ENCODE data around the gene AOPEP. TPM values are rescaled to one million over a fixed set of nuclear protein-coding genes. Genes with fewer than 3 reads are reported as not detected.

Gene AOPEP
- total RNA-seq, 1 donor from 2014 or later: 75.3 TPM

DNA sequence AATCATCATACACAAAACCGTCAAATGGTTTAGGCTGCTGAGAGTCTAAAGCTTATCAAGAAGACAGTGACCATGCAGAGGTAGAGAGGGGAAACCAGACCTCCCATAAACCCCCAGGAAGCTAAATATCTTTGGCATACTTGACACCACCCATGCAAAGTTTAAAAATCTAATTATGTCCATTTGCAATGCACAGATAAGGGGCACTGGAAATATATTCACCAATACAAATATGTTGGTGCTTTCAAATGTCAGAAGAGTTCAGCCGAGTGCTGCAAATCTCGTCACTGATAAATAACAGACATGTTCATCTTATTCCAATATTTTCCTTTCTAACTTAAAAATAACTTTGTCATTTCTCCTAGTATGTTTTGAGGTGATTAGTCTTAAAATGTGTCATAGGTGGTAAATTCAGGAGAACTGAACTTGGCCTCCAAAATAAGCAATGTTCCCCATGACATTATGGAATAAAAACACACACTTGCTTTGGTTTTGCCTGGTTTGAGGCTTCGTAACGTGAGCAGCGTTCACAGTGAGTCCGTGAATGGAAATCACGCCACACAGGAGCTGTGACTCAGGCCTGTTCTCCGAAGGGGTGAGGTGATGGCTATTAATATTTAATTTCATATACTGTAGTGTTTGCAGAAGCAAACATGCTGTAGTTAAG is 182.2 kb downstream of the AOPEP start:
- Histone ChIP-seq H3K4me1 (ENCODE audit: insufficient read depth, low read length) (peaks cover 30% of the 10 kb centered on the region), H3K4me2 (ENCODE audit: low read length) (no peak overlapping the region), H3K27ac (ENCODE audit: low read depth, low read length) (peak overlapping the region; percentile 57), H3K27me3 (ENCODE audit: insufficient read depth, low read length) (no peaks in the 10 kb centered on the region), H4K20me1 (ENCODE audit: insufficient read depth, low read length) (no peaks in the 10 kb centered on the region), H3K9ac (ENCODE audit: low read length) (peak overlapping the region; percentile 40), H3K79me2 (ENCODE audit: insufficient read depth, low read length) (no peaks in the 10 kb centered on the region), H3K9me3 (ENCODE audit: insufficient read depth, low read depth, low read length) (no peaks in the 10 kb centered on the region), H3K36me3 (ENCODE audit: insufficient read depth, low read length) (no peaks in the 10 kb centered on the region), H2AFZ (ENCODE audit: low read depth, low read length) (no peak overlapping the region), H3K4me3 (ENCODE audit: insufficient read depth, low read depth, low read length) (no peak overlapping the region)
- no peak for DNase-seq (ENCODE audit: low read depth)
- H3K4me1 Mint-ChIP-seq (ENCODE audit: low read depth, unreplicated experiment): peaks cover 78% of the 10 kb centered on the region
- H3K9me3 Mint-ChIP-seq (ENCODE audit: unreplicated experiment): peaks cover 7% of the 10 kb centered on the region
- TF ChIP-seq CTCF (IDR thresholded peaks at IDR 0.05; ENCODE audit: insufficient read depth, low read depth, low read length): no peak
- no peak for TF ChIP-seq EZH2 (IDR thresholded peaks at IDR 0.05; ENCODE audit: insufficient read depth, low read length)
- no peaks in the 10 kb centered on the region for H3K27me3 Mint-ChIP-seq (ENCODE audit: low read depth, unreplicated experiment)
- FAIRE-seq: no peak
- peak overlapping the region; percentile 5 for H3K4me3 Mint-ChIP-seq (ENCODE audit: unreplicated experiment)
- H3K36me3 Mint-ChIP-seq (ENCODE audit: low read depth, unreplicated experiment): peaks cover 5% of the 10 kb centered on the region
- no peak overlapping the region for H3K27ac Mint-ChIP-seq (ENCODE audit: unreplicated experiment)

GRCh38 chr9:94909250-94909894 is 182.9 kb downstream of the AOPEP start:
- FAIRE-seq: no peak
- H3K9me3 Mint-ChIP-seq (ENCODE audit: unreplicated experiment): peaks cover 7% of the 10 kb centered on the region
- no peak for TF ChIP-seq CTCF (IDR thresholded peaks at IDR 0.05; ENCODE audit: insufficient read depth, low read depth, low read length)
- TF ChIP-seq EZH2 (IDR thresholded peaks at IDR 0.05; ENCODE audit: insufficient read depth, low read length): no peak
- peak overlapping the region; percentile 86 for H3K27ac Mint-ChIP-seq (ENCODE audit: unreplicated experiment)
- Histone ChIP-seq H4K20me1 (ENCODE audit: insufficient read depth, low read length) (no peaks in the 10 kb centered on the region), H2AFZ (ENCODE audit: low read depth, low read length) (no peak overlapping the region), H3K27ac (ENCODE audit: low read depth, low read length) (peak overlapping the region; percentile 57), H3K36me3 (ENCODE audit: insufficient read depth, low read length) (no peaks in the 10 kb centered on the region), H3K9me3 (ENCODE audit: insufficient read depth, low read depth, low read length) (no peaks in the 10 kb centered on the region), H3K9ac (ENCODE audit: low read length) (peak overlapping the region; percentile 1), H3K4me3 (ENCODE audit: insufficient read depth, low read depth, low read length) (no peak overlapping the region), H3K4me2 (ENCODE audit: low read length) (no peak overlapping the region), H3K27me3 (ENCODE audit: insufficient read depth, low read length) (no peaks in the 10 kb centered on the region), H3K4me1 (ENCODE audit: insufficient read depth, low read length) (peaks cover 34% of the 10 kb centered on the region), H3K79me2 (ENCODE audit: insufficient read depth, low read length) (no peaks in the 10 kb centered on the region)
- peaks cover 5% of the 10 kb centered on the region for H3K36me3 Mint-ChIP-seq (ENCODE audit: low read depth, unreplicated experiment)
- no peak for DNase-seq (ENCODE audit: low read depth)
- H3K27me3 Mint-ChIP-seq (ENCODE audit: low read depth, unreplicated experiment): no peaks in the 10 kb centered on the region
- no peak overlapping the region for H3K4me3 Mint-ChIP-seq (ENCODE audit: unreplicated experiment)
- H3K4me1 Mint-ChIP-seq (ENCODE audit: low read depth, unreplicated experiment): peaks cover 79% of the 10 kb centered on the region

Data from astrocyte (in vitro differentiated cells and primary cell).